Upper lobe of left lung (tissue), 6 donors: Measurements from ENCODE around the gene DLG2. TPM values are rescaled to one million over a fixed set of nuclear protein-coding genes. Genes with fewer than 3 reads are reported as not detected.

Source experiments
- ATAC-seq, 2 donors: fragments of 200-7000 bp; cut with Tn5 transposase; one replicate each; pipeline ENCODE4 v1.9.1; 2022; ENCODE audit warnings: mild to moderate bottlenecking in 2 of 2, moderate library complexity in 2 of 2; ENCODE audit not compliant: low FRiP score in 2 of 2
- DNase-seq, 2 donors: peaks; one replicate each; pipeline ENCODE4 v3.0.0-alpha.2; 2019 to 2020
- H3K27ac ChIP-seq, 4 donors: fragments of 200-600 bp; sonication (generic); one replicate each; pipeline ENCODE4 v1.5.1; 2016 to 2019
- H3K27me3 ChIP-seq, 4 donors: fragments of 200-600 bp; sonication (generic); one replicate each; pipeline ENCODE4 v1.5.1; 2017 to 2019
- H3K36me3 ChIP-seq, 4 donors: fragments of 200-600 bp; sonication (generic); one replicate each; pipeline ENCODE4 v1.5.1; 2016 to 2019
- H3K4me1 ChIP-seq, 4 donors: fragments of 200-600 bp; sonication (generic); one replicate each; pipeline ENCODE4 v1.5.1; 2018 to 2019
- H3K4me3 ChIP-seq, 4 donors: fragments of 200-600 bp; sonication (generic); one replicate each; pipeline ENCODE4 v1.5.1; 2017 to 2019; ENCODE audit warnings: mild to moderate bottlenecking in 2 of 4, moderate library complexity in 1 of 4
- H3K9me3 ChIP-seq, 4 donors: fragments of 200-600 bp; sonication (generic); one replicate each; pipeline ENCODE4 v1.5.1; 2018 to 2019
- EP300 ChIP-seq, 4 donors: sonication (generic); formaldehyde crosslinking; IDR thresholded peaks; one replicate each; pipeline ENCODE4 v1.5.1; 2017; ENCODE audit warnings: antibody characterized with exemption in 4 of 4, control low read depth in 2 of 4
- POLR2A ChIP-seq, 4 donors: fragments of 450-650 bp; IDR thresholded peaks; one replicate each; pipeline ENCODE4 v1.5.1; 2016 to 2017; ENCODE audit warnings: antibody characterized with exemption in 4 of 4, mild to moderate bottlenecking in 2 of 4
- POLR2AphosphoS5 ChIP-seq, 2 donors: sonication (generic); formaldehyde crosslinking; IDR thresholded peaks; one replicate each; pipeline ENCODE4 v1.5.1; 2017; ENCODE audit warnings: antibody characterized with exemption in 2 of 2
- WGBS, 2 donors: methylation state at CpG; one replicate each; pipeline ENCODE4 v1.1.5; 2017 to 2018; 5-methylcytosine and 5-hydroxymethylcytosine counted together
- small RNA-seq, 4 donors: library from RNA; depleted of rRNA; stranded (forward); fragments of <200 nt; gene quantifications; one replicate each; pipeline ENCODE3, GENCODE V24; 2016
- total RNA-seq, 6 donors: library from RNA; depleted of rRNA in 4 of 6; stranded (reverse); fragments of >200 nt in 4 of 6; gene quantifications; one replicate each; pipeline versions ENCODE4 v1.1.0 to v1.2.1, GENCODE V29; 2016 to 2021
- TF ChIP-seq, protein P1 (sequence below), 6 experiments: fragments of 450-650 bp in 4 of 6; fragments of 200-600 bp in 2 of 6; sonication (generic) in 2 of 6; IDR thresholded peaks; one replicate each; pipeline ENCODE4 v1.5.1; 2016 to 2019; ENCODE audit warnings: antibody characterized with exemption in 6 of 6
- donor health status: DM: no; HTN: no; CAD: no; lungs with moderate emphysema.
- donor health status: DM: no; HTN: yes; CAD: no; lungs with severe emphysema.

DLG2 gene
- total RNA-seq, 6 donors from 2014 or later = 3.4 to 37.7 (median 9.1) TPM

DNA sequence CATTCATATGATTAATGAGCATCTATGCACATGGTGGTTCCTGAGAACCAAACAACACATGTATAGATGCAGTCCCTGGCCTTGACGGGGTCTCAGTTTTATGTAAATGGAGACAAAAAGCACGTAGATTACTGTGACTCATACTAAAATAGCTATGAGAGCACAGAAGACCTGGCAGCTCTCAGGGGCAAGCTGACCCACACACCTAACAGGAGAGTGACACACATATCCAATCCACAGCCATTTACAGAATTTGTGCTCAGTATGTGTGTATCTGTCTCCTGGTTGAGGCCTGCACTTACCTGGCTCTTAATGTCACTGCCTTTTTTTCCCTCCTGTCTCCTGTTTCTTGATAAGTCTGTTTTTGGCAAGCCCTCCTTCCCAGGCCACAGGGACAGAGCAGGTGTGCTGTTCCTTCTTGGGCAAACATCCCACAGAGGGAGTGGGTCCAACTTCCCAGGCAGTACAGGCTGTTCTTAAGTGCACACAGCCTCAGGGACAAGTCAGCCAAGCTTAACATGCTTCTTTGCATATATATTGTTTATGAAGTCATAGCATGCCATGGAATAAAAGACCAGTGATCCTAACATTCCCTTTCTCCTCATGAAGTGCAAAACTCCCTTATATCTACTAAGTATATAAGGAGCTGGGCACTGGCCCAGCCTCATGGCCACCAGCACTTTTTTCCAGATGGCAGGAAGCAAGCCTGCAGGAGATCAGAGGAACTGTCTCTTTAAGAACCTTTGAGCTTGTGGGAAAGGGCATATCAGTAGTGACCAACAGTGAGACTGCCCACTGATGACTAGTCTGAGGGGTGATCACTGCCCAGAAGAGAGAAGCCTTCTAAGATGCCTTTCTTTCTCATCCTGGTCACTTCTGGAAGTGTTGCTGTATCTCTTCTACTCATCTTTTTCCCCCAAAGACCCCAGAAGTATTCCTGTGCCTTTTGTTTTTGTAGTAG, 2216.3 kb downstream of the DLG2 start:
- WGBS, 2 donors = 56 to 79% methylated on average over 2 of the region's 2 CpGs
- TF ChIP-seq POLR2AphosphoS5 (IDR thresholded peaks at IDR 0.05) (no peak), EP300 (IDR thresholded peaks at IDR 0.05) (no peak), POLR2A (IDR thresholded peaks at IDR 0.05) (no peak)
- TF ChIP-seq, protein P1, sequence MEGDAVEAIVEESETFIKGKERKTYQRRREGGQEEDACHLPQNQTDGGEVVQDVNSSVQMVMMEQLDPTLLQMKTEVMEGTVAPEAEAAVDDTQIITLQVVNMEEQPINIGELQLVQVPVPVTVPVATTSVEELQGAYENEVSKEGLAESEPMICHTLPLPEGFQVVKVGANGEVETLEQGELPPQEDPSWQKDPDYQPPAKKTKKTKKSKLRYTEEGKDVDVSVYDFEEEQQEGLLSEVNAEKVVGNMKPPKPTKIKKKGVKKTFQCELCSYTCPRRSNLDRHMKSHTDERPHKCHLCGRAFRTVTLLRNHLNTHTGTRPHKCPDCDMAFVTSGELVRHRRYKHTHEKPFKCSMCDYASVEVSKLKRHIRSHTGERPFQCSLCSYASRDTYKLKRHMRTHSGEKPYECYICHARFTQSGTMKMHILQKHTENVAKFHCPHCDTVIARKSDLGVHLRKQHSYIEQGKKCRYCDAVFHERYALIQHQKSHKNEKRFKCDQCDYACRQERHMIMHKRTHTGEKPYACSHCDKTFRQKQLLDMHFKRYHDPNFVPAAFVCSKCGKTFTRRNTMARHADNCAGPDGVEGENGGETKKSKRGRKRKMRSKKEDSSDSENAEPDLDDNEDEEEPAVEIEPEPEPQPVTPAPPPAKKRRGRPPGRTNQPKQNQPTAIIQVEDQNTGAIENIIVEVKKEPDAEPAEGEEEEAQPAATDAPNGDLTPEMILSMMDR (IDR thresholded peaks at IDR 0.05) = no peak
- ATAC-seq (peak; percentile 10 to 49), DNase-seq (peak in 1 of 2 donors; percentile 47)
- no peaks in the 10 kb centered on the region for H3K36me3 ChIP-seq
- no peaks in the 10 kb centered on the region for H3K9me3 ChIP-seq
- no peaks in the 10 kb centered on the region for H3K27me3 ChIP-seq
- H3K27ac ChIP-seq = no peak overlapping the region
- H3K4me3 ChIP-seq = no peak overlapping the region
- no peaks in the 10 kb centered on the region for H3K4me1 ChIP-seq

DNA sequence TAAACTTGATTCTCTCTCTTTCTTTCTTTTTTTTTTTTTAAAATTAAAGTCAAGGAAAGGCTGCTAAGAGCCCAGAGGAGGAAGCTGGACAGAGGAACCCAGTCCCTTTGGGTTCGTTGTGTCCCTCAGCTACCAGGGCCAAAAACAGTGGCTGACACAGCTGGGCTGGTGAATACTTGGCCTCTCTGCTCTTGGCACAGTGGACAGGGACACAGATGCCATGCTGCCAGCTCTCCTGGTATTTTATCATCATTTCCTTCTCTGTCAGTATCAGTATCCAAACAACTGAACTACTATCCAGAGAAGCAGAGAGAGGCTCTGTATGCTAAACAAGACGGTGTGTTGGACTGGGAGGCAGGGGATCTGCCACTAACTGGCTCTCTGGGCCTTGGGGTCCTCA, 2217.3 kb downstream of the DLG2 start:
- ATAC-seq (no peak), DNase-seq (no peak)
- H3K27ac ChIP-seq = no peak overlapping the region

DNA sequence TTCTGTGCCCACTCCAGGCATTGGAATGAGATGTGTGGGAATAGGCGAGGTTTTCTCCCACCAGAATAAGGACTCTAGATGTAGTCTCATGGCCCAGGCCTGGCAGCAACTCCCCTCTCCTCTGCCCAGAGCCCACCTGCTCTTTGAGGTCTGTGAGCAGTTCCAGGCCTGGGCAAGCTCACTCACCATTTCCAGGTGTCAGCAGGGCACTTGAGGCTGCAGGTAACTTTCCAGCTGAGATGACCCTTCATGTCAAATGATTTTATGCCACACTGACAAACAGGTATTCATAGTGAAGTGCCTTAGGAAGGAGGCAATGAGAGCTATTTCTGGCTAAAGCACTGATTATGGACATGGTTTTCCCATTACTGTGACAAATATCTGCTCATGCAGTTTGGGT, 2217.7 kb downstream of the DLG2 start:
- Histone ChIP-seq H3K4me3 (no peak overlapping the region), H3K27ac (no peak overlapping the region), H3K36me3 (no peaks in the 10 kb centered on the region), H3K27me3 (no peaks in the 10 kb centered on the region), H3K9me3 (no peaks in the 10 kb centered on the region), H3K4me1 (no peaks in the 10 kb centered on the region)
- DNase-seq = no peak
- no peak for TF ChIP-seq POLR2A (IDR thresholded peaks at IDR 0.05)
- 78% methylated on average over 1 of the region's 1 CpG; no CpG with 5 or more reads in 1 of the 2 donors for WGBS, 2 donors
- ATAC-seq = peak in 1 of 2 donors; percentile 28

More for the DNA sequence above, 2217.3 kb downstream of the DLG2 start:
- H3K36me3 ChIP-seq = no peaks in the 10 kb centered on the region
- H3K4me3 ChIP-seq = no peak overlapping the region
- no peaks in the 10 kb centered on the region for H3K9me3 ChIP-seq
- 77 to 82% methylated on average over 2 of the region's 2 CpGs for WGBS, 2 donors
- H3K4me1 ChIP-seq = no peaks in the 10 kb centered on the region
- TF ChIP-seq POLR2A (IDR thresholded peaks at IDR 0.05) (no peak), POLR2AphosphoS5 (IDR thresholded peaks at IDR 0.05) (no peak)
- TF ChIP-seq, protein P1 (IDR thresholded peaks at IDR 0.05) = no peak
- no peaks in the 10 kb centered on the region for H3K27me3 ChIP-seq

DNA sequence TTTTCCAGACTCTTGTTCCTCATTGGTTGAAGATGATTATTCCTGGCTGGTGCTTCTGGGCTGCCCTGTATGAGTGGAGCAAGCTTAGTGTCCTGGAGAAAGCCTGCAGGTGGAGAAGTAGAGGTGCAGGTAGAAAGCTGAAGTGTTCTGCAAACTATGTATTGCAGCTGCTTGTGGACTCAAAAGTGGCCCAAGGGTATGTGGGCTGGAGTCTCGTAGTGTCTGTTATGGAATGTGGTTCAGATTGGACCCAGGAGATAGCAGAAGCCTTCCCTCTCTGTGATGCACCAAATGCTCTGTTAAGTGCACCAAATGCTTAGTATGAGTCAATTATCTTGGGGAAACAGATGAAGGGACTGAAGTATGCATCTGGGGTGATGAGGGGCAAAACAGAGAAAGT, 2218.2 kb downstream of the DLG2 start:
- Histone ChIP-seq H3K4me3 (no peak overlapping the region), H3K9me3 (no peaks in the 10 kb centered on the region), H3K27me3 (no peaks in the 10 kb centered on the region), H3K4me1 (no peaks in the 10 kb centered on the region), H3K27ac (no peak overlapping the region), H3K36me3 (no peaks in the 10 kb centered on the region)
- 80 to 82% methylated on average over 1 of the region's 1 CpG for WGBS, 2 donors
- DNase-seq = no peak
- TF ChIP-seq POLR2A (IDR thresholded peaks at IDR 0.05) (no peak), EP300 (IDR thresholded peaks at IDR 0.05) (no peak), POLR2AphosphoS5 (IDR thresholded peaks at IDR 0.05) (no peak)
- TF ChIP-seq, protein P1 (IDR thresholded peaks at IDR 0.05) = no peak
- no peak for ATAC-seq

Small RNAs within 50 kb of the gene (small RNA-seq; reads per million reads assigned to genes)
- gene RF02112 = 0 to 0.11 (median 0) reads per million in 4 donors
- 0 reads per million in 4 donors for gene RF02113
- gene RNU6-1292P = 0 reads per million in 4 donors

Other genes starting within 250 kb of the DLG2 start
- gene TMEM126B, start 1.2 kb upstream of the DLG2 start, total RNA-seq = 10 to 100 TPM; 19.3 to 72.6 (median 44.8) TPM
- gene TMEM126A, start 20.6 kb upstream of the DLG2 start, total RNA-seq = 10 to 100 TPM in 5 of 6 donors, 1 to 10 TPM in 1; 7.4 to 27.0 (median 17.4) TPM
- 100 to 1,000 TPM in 2 of 6 donors, 10 to 100 TPM in 4; 30.8 to 267 (median 66.6) TPM for gene CREBZF, start 37.8 kb upstream of the DLG2 start, total RNA-seq
- 10 to 100 TPM in 1 of 6 donors, 1 to 10 TPM in 4, under 1 TPM in 1; 0.46 to 14.7 (median 2.8) TPM for gene CCDC89, start 58.9 kb upstream of the DLG2 start, total RNA-seq
- gene SYTL2, start 183.8 kb upstream of the DLG2 start, total RNA-seq = 10 to 100 TPM; 11.9 to 52.7 (median 20.1) TPM
- gene CCDC83, start 228.0 kb upstream of the DLG2 start, total RNA-seq = not detected